Measurements from ENCODE around the gene EEFSEC. TPM values are rescaled to one million over a fixed set of nuclear protein-coding genes. Genes with fewer than 3 reads are reported as not detected.

Gene EEFSEC
- total RNA-seq, 1 donor from 2014 or later = 16.2 TPM

DNA sequence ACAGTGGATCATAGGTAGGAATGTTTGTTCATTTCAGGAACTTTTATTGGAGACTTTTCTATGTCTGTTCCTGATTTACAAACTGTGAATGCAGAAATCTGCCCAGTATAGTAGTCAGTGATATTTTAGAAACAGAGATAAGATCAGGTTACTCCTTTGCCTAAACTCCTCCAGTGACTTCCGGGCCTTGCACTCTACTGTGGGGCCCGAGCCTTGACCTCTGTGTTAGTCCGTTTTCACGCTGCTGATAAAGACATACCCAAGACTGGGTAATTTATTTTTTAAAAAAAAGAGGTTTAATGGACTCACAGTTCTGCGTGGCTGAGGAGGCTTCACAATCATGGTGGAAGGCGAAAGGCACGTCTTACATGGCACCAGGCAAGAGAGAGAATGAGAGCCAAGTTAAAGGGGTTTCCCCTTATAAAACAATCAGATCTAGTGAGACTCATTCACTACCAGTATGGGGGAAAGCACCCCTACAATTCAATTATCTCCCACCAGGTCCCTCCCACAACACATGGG, 186.3 kb downstream of the EEFSEC start:
- intact Hi-C loops (cut with DNase I) = no loop called here
- TF ChIP-seq, protein P1, sequence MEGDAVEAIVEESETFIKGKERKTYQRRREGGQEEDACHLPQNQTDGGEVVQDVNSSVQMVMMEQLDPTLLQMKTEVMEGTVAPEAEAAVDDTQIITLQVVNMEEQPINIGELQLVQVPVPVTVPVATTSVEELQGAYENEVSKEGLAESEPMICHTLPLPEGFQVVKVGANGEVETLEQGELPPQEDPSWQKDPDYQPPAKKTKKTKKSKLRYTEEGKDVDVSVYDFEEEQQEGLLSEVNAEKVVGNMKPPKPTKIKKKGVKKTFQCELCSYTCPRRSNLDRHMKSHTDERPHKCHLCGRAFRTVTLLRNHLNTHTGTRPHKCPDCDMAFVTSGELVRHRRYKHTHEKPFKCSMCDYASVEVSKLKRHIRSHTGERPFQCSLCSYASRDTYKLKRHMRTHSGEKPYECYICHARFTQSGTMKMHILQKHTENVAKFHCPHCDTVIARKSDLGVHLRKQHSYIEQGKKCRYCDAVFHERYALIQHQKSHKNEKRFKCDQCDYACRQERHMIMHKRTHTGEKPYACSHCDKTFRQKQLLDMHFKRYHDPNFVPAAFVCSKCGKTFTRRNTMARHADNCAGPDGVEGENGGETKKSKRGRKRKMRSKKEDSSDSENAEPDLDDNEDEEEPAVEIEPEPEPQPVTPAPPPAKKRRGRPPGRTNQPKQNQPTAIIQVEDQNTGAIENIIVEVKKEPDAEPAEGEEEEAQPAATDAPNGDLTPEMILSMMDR (IDR thresholded peaks at IDR 0.05) = no peak
- no peaks in the 10 kb centered on the region for H3K9me3 ChIP-seq
- DNase-seq (ENCODE audit: low spot score in 2 of 2) = no peak
- no peak overlapping the region for H3K4me3 ChIP-seq
- H3K4me1 ChIP-seq = no peaks in the 10 kb centered on the region
- H3K27ac ChIP-seq = no peak overlapping the region
- peaks cover 9 to 26% of the 10 kb centered on the region in 2 donors for H3K36me3 ChIP-seq
- no peaks in the 10 kb centered on the region for H3K27me3 ChIP-seq

DNA sequence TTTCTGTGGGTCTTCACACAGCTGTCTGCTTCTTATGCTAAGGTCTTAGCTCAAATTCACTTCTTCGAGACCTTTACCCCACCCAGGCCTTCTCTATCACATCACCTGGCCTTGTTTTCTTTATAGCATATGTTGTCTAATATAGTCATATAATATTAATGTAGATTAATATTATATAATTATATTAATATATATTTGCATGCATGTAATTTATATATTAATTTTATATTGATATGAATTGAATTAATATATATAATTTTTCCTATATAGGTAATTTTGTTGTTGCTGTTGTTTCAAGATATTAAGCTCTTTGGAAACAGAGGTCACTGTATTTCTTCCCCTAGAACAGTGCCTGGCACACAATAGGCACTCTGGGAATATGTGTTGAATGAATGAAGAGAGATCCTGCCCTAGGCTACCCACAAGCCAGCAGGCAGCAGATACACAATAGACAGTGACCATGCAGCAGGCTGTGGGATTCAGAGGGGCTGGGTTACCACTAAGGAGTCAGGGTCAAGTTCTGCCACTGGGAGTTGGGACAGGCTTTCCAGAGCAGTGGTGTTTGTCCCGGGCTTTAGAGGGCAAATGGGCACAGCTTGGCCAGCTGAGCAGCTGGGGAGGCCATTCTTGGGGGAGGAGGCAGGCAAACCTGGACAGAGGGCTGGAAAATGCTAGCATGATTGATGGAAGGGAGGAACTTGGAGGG, 187.1 kb downstream of the EEFSEC start:
- DNase-seq (ENCODE audit: low spot score in 2 of 2) = no peak
- no peak overlapping the region for H3K27ac ChIP-seq
- TF ChIP-seq, protein P1 (IDR thresholded peaks at IDR 0.05) = no peak
- no peaks in the 10 kb centered on the region for H3K27me3 ChIP-seq
- H3K4me1 ChIP-seq = no peaks in the 10 kb centered on the region
- no peaks in the 10 kb centered on the region for H3K9me3 ChIP-seq
- H3K36me3 ChIP-seq = peaks cover 9 to 26% of the 10 kb centered on the region in 2 donors
- intact Hi-C loops (cut with DNase I) = no loop called here
- no peak overlapping the region for H3K4me3 ChIP-seq

DNA sequence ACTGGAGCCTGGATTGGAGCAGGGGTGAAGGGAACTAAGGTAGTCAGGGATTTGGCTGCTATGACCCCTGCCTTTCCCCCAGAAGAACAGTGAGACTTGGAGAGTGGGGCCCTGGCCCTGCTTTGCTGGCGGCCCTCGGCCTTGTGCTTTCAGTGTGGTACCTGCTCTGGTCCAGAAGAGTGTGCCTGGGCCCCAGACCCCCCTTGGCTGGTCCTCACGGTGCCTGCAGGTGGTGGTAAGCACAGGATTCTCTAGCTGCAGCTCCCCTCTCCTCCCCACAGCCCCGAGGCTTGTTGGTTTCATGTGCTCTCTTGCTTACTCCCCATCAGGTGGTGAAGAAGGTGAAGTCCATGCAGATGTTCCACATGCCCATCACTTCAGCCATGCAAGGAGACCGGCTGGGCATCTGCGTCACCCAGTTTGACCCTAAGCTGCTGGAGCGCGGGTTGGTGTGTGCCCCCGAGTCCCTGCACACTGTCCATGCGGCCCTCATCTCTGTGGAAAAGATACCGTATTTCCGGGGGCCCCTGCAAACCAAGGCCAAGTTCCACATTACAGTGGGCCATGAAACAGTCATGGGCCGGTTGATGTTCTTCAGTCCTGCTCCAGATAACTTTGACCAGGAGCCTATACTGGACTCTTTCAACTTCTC, 187.7 kb downstream of the EEFSEC start:
- TF ChIP-seq, protein P1 (IDR thresholded peaks at IDR 0.05) = no peak
- Histone ChIP-seq H3K4me1 (no peaks in the 10 kb centered on the region), H3K9me3 (no peaks in the 10 kb centered on the region), H3K4me3 (no peak overlapping the region), H3K27ac (no peak overlapping the region), H3K27me3 (no peaks in the 10 kb centered on the region), H3K36me3 (peaks cover 9 to 26% of the 10 kb centered on the region in 2 donors)
- intact Hi-C loops (cut with DNase I) = no loop called here
- DNase-seq (ENCODE audit: low spot score in 2 of 2) = no peak

DNA sequence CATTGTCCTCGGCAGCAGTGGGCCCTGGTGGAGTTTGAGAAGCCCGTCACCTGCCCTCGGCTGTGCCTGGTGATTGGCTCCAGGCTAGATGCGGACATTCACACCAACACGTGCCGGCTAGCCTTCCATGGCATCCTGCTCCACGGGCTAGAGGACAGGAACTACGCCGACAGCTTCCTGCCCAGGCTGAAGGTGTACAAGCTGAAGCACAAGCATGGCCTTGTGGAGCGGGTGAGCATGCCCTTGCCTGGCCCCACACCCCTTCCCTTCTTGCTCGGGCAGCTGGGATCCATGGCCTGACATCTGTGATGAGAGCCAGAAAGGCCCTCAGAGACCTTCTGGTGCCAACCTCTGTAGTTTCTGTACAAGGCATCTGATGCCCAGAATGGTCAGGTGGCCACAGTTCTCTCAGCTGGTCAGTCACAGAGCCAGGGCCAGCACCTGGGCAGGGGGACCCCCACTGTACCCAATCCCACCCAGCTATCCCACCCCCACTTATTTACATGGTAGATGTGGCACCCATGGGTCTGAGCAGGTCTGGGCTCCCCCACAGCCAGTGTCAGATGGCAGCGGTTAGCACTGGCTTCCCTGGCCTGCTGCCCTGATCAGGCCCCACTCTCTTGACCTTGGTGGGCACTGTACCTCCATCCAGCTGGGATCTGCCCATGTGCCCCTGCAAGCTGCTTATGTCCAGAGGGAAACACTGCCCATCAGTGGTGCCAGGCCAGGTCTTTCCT, 188.5 kb downstream of the EEFSEC start:
- Histone ChIP-seq H3K36me3 (peaks cover 9 to 26% of the 10 kb centered on the region in 2 donors), H3K4me1 (no peaks in the 10 kb centered on the region), H3K9me3 (no peaks in the 10 kb centered on the region), H3K27ac (no peak overlapping the region), H3K27me3 (no peaks in the 10 kb centered on the region), H3K4me3 (no peak overlapping the region)
- intact Hi-C loops (cut with DNase I) = no loop called here
- DNase-seq (ENCODE audit: low spot score in 2 of 2) = no peak
- TF ChIP-seq, protein P1 (IDR thresholded peaks at IDR 0.05) = no peak

DNA sequence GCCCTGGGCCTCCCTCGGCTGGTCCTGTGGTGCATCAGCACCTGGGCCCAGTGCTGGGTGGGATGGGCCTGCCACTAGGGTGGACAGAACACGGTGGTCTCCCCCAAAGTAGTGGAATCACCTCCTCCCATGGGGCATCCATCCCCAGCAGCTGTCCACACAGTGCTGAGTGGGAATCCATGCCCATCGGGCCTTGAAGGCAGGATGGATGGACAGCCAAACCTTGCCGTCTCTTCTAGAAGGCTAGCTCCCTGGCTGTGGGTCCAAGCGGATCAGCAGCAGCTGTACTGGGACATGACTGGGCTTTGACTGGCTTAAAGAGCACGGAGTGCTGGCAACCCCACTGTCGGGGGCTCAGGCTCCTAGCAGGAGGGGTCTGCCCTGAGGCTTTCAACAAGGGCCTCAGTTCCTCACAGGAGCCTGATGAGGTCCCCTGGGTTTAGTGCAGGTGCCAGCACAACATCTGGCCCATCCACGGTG, 189.5 kb downstream of the EEFSEC start:
- H3K36me3 ChIP-seq = peaks cover 9 to 21% of the 10 kb centered on the region in 2 donors
- intact Hi-C loops (cut with DNase I) = no loop called here
- H3K4me3 ChIP-seq = no peak overlapping the region
- no peaks in the 10 kb centered on the region for H3K9me3 ChIP-seq
- DNase-seq (ENCODE audit: low spot score in 2 of 2) = no peak
- TF ChIP-seq, protein P1 (IDR thresholded peaks at IDR 0.05) = no peak
- no peaks in the 10 kb centered on the region for H3K27me3 ChIP-seq
- no peak overlapping the region for H3K27ac ChIP-seq
- no peaks in the 10 kb centered on the region for H3K4me1 ChIP-seq
